ENCODE data around the gene VPS26C.
"Not testable (repeated sequence)": the region's sequence is repeated elsewhere in the genome, so short reads cannot be mapped to it uniquely, and the experiment has no call there.

The VPS26C gene

GRCh38 chr21:37267269-37268185 lies at the start of gene VPS26C:
Gene VPS26C, minus strand, starts transcription at chr21:37267334. Its CDS starts 40 bp downstream, at chr21:37267294.
- Histone ChIP-seq H3K79me2 (ENCODE audit: control insufficient read depth, low read length) (peaks cover 57% of the 10 kb centered on the region), H3K36me3 (ENCODE audit: control insufficient read depth, low read length) (peaks cover 29% of the 10 kb centered on the region), H3K4me3 (ENCODE audit: low read length) (peak within 1 kb of the TSS; percentile 95), H3K4me2 (ENCODE audit: low read length) (peak within 1 kb of the TSS; percentile 79), H3K27me3 (ENCODE audit: control insufficient read depth, low read length) (no peaks in the 10 kb centered on the region), H3F3A (ENCODE audit: control insufficient read depth, insufficient read depth) (peaks cover 6% of the 10 kb centered on the region; the same call in 1 of the 2 replicates), H3K9me3 (ENCODE audit: control insufficient read depth, insufficient read depth, low read length) (no peaks in the 10 kb centered on the region), H3K9me2 (replicated peaks; ENCODE audit: control insufficient read depth, low read length) (no peaks in the 10 kb centered on the region), H4K20me1 (ENCODE audit: control insufficient read depth, insufficient read depth, low read depth, low read length) (peaks cover 8% of the 10 kb centered on the region; the same call in 1 of the 2 replicates), H3K4me1 (ENCODE audit: control insufficient read depth, low read length) (peaks cover 32% of the 10 kb centered on the region), H3K27ac (ENCODE audit: low read depth, low read length) (peak within 1 kb of the TSS; percentile 93)
- TF ChIP-seq, protein P1, sequence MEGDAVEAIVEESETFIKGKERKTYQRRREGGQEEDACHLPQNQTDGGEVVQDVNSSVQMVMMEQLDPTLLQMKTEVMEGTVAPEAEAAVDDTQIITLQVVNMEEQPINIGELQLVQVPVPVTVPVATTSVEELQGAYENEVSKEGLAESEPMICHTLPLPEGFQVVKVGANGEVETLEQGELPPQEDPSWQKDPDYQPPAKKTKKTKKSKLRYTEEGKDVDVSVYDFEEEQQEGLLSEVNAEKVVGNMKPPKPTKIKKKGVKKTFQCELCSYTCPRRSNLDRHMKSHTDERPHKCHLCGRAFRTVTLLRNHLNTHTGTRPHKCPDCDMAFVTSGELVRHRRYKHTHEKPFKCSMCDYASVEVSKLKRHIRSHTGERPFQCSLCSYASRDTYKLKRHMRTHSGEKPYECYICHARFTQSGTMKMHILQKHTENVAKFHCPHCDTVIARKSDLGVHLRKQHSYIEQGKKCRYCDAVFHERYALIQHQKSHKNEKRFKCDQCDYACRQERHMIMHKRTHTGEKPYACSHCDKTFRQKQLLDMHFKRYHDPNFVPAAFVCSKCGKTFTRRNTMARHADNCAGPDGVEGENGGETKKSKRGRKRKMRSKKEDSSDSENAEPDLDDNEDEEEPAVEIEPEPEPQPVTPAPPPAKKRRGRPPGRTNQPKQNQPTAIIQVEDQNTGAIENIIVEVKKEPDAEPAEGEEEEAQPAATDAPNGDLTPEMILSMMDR (IDR thresholded peaks at IDR 0.05; ENCODE audit: low read depth, low read length, poor library complexity, severe bottlenecking): no peak
- TF ChIP-seq EZH2phosphoT487 (IDR thresholded peaks at IDR 0.05; ENCODE audit: borderline replicate concordance, low read length): no peak

DNA sequence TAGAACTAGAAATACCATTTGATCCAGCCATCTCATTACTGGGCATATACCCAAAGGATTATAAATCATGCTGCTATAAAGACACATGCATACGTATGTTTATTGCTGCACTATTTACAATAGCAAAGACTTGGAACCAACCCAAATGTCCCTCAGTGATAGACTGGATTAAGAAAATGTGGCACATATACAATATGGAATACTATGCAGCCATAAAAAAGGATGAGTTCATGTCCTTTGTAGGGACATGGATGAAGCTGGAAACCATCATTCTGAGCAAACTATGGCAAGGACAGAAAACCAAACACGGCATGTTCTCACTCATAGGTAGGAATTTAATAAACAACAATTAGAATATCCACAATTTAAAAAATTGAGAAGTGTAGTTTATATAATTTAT lies 48.9 kb upstream of the VPS26C start:
- H3K36me3 ChIP-seq (ENCODE audit: control insufficient read depth, low read length); H3K4me2 ChIP-seq (ENCODE audit: low read length); H3F3A ChIP-seq (ENCODE audit: control insufficient read depth, insufficient read depth); H3K9me3 ChIP-seq (ENCODE audit: control insufficient read depth, insufficient read depth, low read length); H4K20me1 ChIP-seq (ENCODE audit: control insufficient read depth, insufficient read depth, low read depth, low read length); H3K9me2 ChIP-seq (replicated peaks; ENCODE audit: control insufficient read depth, low read length); H3K27ac ChIP-seq (ENCODE audit: low read depth, low read length); H3K79me2 ChIP-seq (ENCODE audit: control insufficient read depth, low read length); H3K27me3 ChIP-seq (ENCODE audit: control insufficient read depth, low read length); H3K4me3 ChIP-seq (ENCODE audit: low read length); H3K4me1 ChIP-seq (ENCODE audit: control insufficient read depth, low read length): not testable (repeated sequence)

- H3F3A ChIP-seq (ENCODE audit: control insufficient read depth, insufficient read depth): no peaks in the 10 kb centered on the region
- H3K4me1 ChIP-seq (ENCODE audit: control insufficient read depth, low read length): no peaks in the 10 kb centered on the region
- H3K27me3 ChIP-seq (ENCODE audit: control insufficient read depth, low read length): 0 out of 2 replicates have a peak, but pooled peaks cover 2% of the 10 kb centered on the region
- TF ChIP-seq, protein P1 (IDR thresholded peaks at IDR 0.05; ENCODE audit: low read depth, low read length, poor library complexity, severe bottlenecking): no peak
- no peak for TF ChIP-seq EZH2phosphoT487 (IDR thresholded peaks at IDR 0.05; ENCODE audit: borderline replicate concordance, low read length)
- H3K4me2 ChIP-seq (ENCODE audit: low read length): no peak overlapping the region
- H3K36me3 ChIP-seq (ENCODE audit: control insufficient read depth, low read length): no peaks in the 10 kb centered on the region
- no peaks in the 10 kb centered on the region for H3K79me2 ChIP-seq (ENCODE audit: control insufficient read depth, low read length)
- H3K9me2 ChIP-seq (replicated peaks; ENCODE audit: control insufficient read depth, low read length): no peaks in the 10 kb centered on the region
- H3K27ac ChIP-seq (ENCODE audit: low read depth, low read length): no peak overlapping the region
- H3K4me3 ChIP-seq (ENCODE audit: low read length): no peak overlapping the region
- no peaks in the 10 kb centered on the region for H4K20me1 ChIP-seq (ENCODE audit: control insufficient read depth, insufficient read depth, low read depth, low read length)
- H3K9me3 ChIP-seq (ENCODE audit: control insufficient read depth, insufficient read depth, low read length): no peaks in the 10 kb centered on the region
These were observed 33.1 kb upstream of the VPS26C start for GRCh38 chr21:37300114-37300751.

GRCh38 chr21:37297364-37297763 lies 30.2 kb upstream of the VPS26C start:
- Histone ChIP-seq H3K79me2 (ENCODE audit: control insufficient read depth, low read length) (no peaks in the 10 kb centered on the region), H3K9me2 (replicated peaks; ENCODE audit: control insufficient read depth, low read length) (no peaks in the 10 kb centered on the region), H3K36me3 (ENCODE audit: control insufficient read depth, low read length) (no peaks in the 10 kb centered on the region), H3K9me3 (ENCODE audit: control insufficient read depth, insufficient read depth, low read length) (no peaks in the 10 kb centered on the region), H3F3A (ENCODE audit: control insufficient read depth, insufficient read depth) (no peaks in the 10 kb centered on the region), H3K4me1 (ENCODE audit: control insufficient read depth, low read length) (no peaks in the 10 kb centered on the region), H3K27ac (ENCODE audit: low read depth, low read length) (no peak overlapping the region), H4K20me1 (ENCODE audit: control insufficient read depth, insufficient read depth, low read depth, low read length) (no peaks in the 10 kb centered on the region), H3K27me3 (ENCODE audit: control insufficient read depth, low read length) (peaks cover 17% of the 10 kb centered on the region), H3K4me2 (ENCODE audit: low read length) (no peak overlapping the region), H3K4me3 (ENCODE audit: low read length) (no peak overlapping the region)
- TF ChIP-seq EZH2phosphoT487 (IDR thresholded peaks at IDR 0.05; ENCODE audit: borderline replicate concordance, low read length): no peak
- TF ChIP-seq, protein P1 (IDR thresholded peaks at IDR 0.05; ENCODE audit: low read depth, low read length, poor library complexity, severe bottlenecking): no peak
